Measurements from ENCODE around the gene NEK9.

- TF ChIP-seq POLR2A (IDR thresholded peaks at IDR 0.05; ENCODE audit: extremely low read depth, insufficient read length) (peak; percentile 33), MAX (IDR thresholded peaks at IDR 0.05; ENCODE audit: low read depth, low read length) (peak; percentile 90)
- TF ChIP-seq, protein P1, sequence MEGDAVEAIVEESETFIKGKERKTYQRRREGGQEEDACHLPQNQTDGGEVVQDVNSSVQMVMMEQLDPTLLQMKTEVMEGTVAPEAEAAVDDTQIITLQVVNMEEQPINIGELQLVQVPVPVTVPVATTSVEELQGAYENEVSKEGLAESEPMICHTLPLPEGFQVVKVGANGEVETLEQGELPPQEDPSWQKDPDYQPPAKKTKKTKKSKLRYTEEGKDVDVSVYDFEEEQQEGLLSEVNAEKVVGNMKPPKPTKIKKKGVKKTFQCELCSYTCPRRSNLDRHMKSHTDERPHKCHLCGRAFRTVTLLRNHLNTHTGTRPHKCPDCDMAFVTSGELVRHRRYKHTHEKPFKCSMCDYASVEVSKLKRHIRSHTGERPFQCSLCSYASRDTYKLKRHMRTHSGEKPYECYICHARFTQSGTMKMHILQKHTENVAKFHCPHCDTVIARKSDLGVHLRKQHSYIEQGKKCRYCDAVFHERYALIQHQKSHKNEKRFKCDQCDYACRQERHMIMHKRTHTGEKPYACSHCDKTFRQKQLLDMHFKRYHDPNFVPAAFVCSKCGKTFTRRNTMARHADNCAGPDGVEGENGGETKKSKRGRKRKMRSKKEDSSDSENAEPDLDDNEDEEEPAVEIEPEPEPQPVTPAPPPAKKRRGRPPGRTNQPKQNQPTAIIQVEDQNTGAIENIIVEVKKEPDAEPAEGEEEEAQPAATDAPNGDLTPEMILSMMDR (IDR thresholded peaks at IDR 0.05; ENCODE audit: low read depth, low read length), result no peak
Measured at GRCh38 chr14:75176142-75176820, 49.4 kb upstream of the NEK9 start, which contains the start of gene TMED10.

All from NB4 (cell line).